Measurements from ENCODE around the gene PLCB3.

The PLCB3 gene

GRCh38 chr11:64238999-64239398 lies 12.3 kb upstream of the PLCB3 start:
- ChIA-PET CTCF (no interaction called here), POLR2A (ENCODE audit: low non-redundant PET) (no interaction called here)
- peak overlapping the region; percentile 98 for H3K27ac ChIP-seq
- DNase-seq (ENCODE audit: low spot score), result no peak
- no peak for TF ChIP-seq CTCF (conservative IDR thresholded peaks at IDR 0.05; ENCODE audit: low read depth)

GRCh38 chr11:64239662-64240434 lies 11.5 kb upstream of the PLCB3 start:
- POLR2A ChIA-PET (ENCODE audit: low non-redundant PET), result interaction anchor here (0.5 to 0.6 kb wide), 2 partner anchors 12 to 85 kb away, joined by 3 to 6 read pairs; no protein-coding TSS in a partner anchor
- H3K27ac ChIP-seq, result peak overlapping the region; percentile 98
- no peak for DNase-seq (ENCODE audit: low spot score)
- TF ChIP-seq CTCF (conservative IDR thresholded peaks at IDR 0.05; ENCODE audit: low read depth), result no peak
- CTCF ChIA-PET, result no interaction called here

- peak; percentile 94 for DNase-seq (ENCODE audit: low spot score)
- H3K27ac ChIP-seq, result peak within 1 kb of the TSS; percentile 98
- TF ChIP-seq CTCF (conservative IDR thresholded peaks at IDR 0.05; ENCODE audit: low read depth), result no peak
- ChIA-PET CTCF (interaction anchor here (0.7 kb wide), 1 partner anchor 14 kb away, joined by 4 read pairs; no protein-coding TSS in a partner anchor), POLR2A (ENCODE audit: low non-redundant PET) (interaction anchor here (0.5 to 1.0 kb wide), 9 partner anchors 8 to 84 kb away, joined by 3 to 4 read pairs (median 3); no protein-coding TSS in a partner anchor)
Measured at GRCh38 chr11:64240435-64241240, 10.7 kb upstream of the PLCB3 start, which contains the start of gene FKBP2. Gene FKBP2, plus strand, starts transcription at chr11:64241095. Its CDS starts 1,293 bp downstream, at chr11:64242388.

GRCh38 chr11:64241241-64241490 lies 10.2 kb upstream of the PLCB3 start:
- no peak for TF ChIP-seq CTCF (conservative IDR thresholded peaks at IDR 0.05; ENCODE audit: low read depth)
- CTCF ChIA-PET, result interaction anchor here (0.7 kb wide), 1 partner anchor 14 kb away, joined by 4 read pairs; no protein-coding TSS in a partner anchor
- H3K27ac ChIP-seq, result peak overlapping the region; percentile 98
- peak; percentile 95 for DNase-seq (ENCODE audit: low spot score)
- POLR2A ChIA-PET (ENCODE audit: low non-redundant PET), result interaction anchor here (0.5 to 1.0 kb wide), 9 partner anchors 8 to 84 kb away, joined by 3 to 4 read pairs (median 3); no protein-coding TSS in a partner anchor

- ChIA-PET CTCF (interaction anchor here (0.6 to 0.7 kb wide), 2 partner anchors 9 to 13 kb away, joined by 4 to 5 read pairs; no protein-coding TSS in a partner anchor), POLR2A (ENCODE audit: low non-redundant PET) (interaction anchor here (0.5 to 1.0 kb wide), 9 partner anchors 9 to 83 kb away, joined by 3 to 4 read pairs (median 3); no protein-coding TSS in a partner anchor)
- peak overlapping the region; percentile 98 for H3K27ac ChIP-seq
- no peak for DNase-seq (ENCODE audit: low spot score)
- no peak for TF ChIP-seq CTCF (conservative IDR thresholded peaks at IDR 0.05; ENCODE audit: low read depth)
Measured at GRCh38 chr11:64241491-64242374, 9.6 kb upstream of the PLCB3 start.

Measured in RWPE1 (cell line).